Suppressor macrophage treated with lipopolysaccharide for 1 hour (primary cell): ENCODE results near the gene GPLD1.
"Not testable (repeated sequence)": the region's sequence is repeated elsewhere in the genome, so short reads cannot be mapped to it uniquely, and the experiment has no call there.

Source experiments
- DNase-seq, 3 donors: peaks; one replicate each; pipeline ENCODE4 v3.0.0-alpha.2; 2020 to 2022

GPLD1 gene

GRCh38 chr6:24489470-24489869 is at the start of gene GPLD1:
GPLD1 (minus strand) TSS chr6:24489578; CDS start chr6:24489511, 67 bp downstream.
- no peak for DNase-seq

DNA sequence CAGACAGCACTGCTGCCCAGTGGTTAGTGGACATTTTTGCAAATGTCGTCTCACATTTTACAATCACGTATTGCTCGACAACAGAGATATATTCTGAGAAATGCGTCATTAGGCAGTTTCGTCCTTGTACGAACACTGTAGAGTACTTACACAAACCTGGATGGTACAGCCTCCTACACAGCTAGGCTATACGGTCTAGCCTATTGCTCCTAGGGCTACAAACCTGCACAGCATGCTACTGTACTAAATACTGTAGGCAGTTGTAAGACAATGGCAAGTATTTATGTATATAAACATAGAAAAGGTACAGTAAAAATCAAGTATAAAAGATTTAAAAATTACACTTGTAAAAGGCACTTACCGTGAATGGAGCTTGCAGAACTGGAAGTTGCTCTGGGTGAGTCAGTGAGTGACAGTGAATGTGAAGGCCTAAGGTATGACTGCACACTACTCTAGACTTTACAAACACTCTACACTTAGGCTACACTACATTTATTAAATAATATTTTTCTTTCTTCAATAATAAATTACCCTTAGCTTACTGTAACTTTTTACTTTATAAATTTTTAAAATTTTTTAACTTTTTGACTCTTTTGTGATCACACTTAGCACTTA is 48.5 kb upstream of the GPLD1 start:
- no peak for DNase-seq

- DNase-seq, result no peak
Measured at GRCh38 chr6:24537082-24537699, 47.8 kb upstream of the GPLD1 start.

DNA sequence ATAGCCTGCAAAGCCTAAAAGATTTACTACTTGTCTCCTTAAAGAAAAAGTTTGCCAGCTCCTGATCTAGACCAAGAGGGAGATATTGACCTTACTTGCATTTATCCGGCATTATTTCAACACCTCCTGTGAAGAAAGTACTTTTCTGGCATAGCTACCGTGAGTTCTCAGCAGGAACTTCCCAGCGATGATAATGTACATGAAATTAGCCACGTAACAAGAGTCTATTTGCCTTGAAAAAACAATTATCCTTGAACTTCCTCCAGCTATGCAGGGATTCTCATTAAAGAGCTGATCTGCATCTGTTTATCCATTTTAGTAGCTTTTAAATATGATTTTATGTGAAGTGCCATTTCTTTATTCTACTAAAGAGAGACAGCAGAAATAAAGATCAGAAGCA is 47.1 kb upstream of the GPLD1 start:
- DNase-seq, result no peak

DNA sequence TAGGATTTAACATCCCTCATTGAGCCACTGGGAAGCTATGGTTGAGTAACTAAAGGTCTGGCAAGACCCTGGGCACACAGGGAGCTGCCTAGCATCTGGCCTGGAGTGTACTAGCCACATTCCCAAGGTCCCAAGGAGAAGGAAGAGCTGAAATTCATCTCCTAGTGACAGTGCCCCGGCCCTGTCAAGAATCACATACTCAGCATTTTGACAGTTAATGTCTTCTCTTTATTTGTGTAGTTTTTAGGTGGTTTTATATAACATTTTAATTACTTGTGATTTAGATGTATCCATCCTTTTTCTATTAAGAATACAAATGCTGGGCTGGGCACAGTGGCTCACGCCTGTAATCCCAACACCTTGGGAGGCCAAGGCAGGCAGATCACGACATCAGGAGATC is 45.8 kb upstream of the GPLD1 start:
- no peak for DNase-seq

GRCh38 chr6:24534329-24534728 is 45.0 kb upstream of the GPLD1 start:
- no peak for DNase-seq

DNA sequence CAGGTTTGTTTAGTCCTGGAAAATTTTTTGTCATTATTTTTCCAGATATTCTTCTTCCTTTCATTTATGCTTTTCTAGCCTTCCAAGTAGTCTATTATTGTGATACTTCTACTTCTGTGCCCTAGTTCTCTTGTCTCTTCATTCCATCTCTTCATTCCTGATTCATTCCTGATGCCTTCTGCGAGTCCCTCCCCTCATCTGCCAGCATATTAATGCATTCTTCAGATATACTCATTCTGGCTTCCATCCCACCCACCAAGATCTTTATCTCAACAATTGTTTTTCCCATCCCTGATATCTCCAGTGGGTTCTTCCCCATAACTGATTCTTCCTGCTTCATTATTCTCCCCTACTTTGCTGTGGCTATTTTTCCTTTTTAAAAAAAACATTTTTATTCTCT is 40.6 kb upstream of the GPLD1 start:
- no peak for DNase-seq

GRCh38 chr6:24524805-24525204 is 35.4 kb upstream of the GPLD1 start:
- DNase-seq, result peak; percentile 36 to 57 (median 47)

GRCh38 chr6:24524329-24524728 is 35.0 kb upstream of the GPLD1 start:
- no peak for DNase-seq

GRCh38 chr6:24522228-24523176 is 33.1 kb upstream of the GPLD1 start:
- DNase-seq, result peak in 2 of 3 donors; percentile 4 to 9

DNA sequence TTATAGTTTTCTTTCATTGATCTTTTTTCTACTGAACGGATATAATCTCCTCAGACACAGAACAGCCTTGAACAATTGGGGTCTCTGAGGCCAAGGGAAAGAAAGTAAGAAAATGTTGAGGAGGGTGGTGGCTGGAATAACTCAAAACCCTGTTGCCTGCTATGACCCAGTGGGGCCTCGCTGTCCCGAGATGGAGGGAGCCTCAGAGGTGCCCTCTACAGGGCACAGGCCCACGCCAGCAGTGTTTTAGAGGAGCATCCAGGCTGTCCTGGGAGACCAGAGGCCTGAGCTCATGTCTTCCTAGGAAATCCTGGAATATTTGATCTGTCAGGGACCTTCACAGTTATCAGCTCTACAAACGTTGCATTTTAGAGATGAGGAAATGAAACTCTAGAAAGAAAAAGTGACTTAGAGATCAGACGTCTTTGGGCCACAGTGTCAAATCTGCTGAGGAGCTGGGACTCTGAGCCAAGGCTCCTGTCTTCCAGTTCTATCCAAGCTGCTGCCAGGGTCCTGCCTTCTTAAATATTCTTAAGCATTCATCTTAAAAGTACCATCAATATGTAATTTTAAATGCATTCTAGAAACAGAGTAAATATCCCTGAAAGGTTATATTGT is 31.7 kb upstream of the GPLD1 start:
- DNase-seq, result peak; percentile 49 to 69 (median 58)

GRCh38 chr6:24517659-24518543 is 28.5 kb upstream of the GPLD1 start:
- peak; percentile 20 to 54 (median 42) for DNase-seq

GRCh38 chr6:24513602-24514001 is 24.2 kb upstream of the GPLD1 start:
- no peak for DNase-seq

DNA sequence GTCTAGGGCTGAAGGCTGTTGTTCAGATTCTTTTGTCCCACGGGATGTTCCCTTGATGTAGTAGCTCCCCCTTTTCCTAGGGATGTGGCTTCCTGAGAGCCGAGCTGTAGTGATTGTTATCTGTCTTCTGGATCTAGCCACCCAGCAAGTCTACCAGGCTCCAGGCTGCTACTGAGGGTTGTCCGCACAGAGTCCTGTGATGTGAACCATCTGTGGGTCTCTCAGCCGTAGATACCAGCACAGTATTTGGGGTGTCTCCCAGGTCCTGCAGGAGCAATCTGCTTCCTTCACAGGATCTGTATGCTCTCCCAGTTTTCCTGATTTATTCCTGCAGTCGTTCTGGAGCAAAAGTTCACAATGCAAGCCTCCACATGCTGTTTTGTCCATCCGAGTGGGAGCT is 22.6 kb upstream of the GPLD1 start:
- DNase-seq, result not testable (repeated sequence)

- DNase-seq, result no peak
Measured at GRCh38 chr6:24506814-24507520, 17.6 kb upstream of the GPLD1 start.

DNA sequence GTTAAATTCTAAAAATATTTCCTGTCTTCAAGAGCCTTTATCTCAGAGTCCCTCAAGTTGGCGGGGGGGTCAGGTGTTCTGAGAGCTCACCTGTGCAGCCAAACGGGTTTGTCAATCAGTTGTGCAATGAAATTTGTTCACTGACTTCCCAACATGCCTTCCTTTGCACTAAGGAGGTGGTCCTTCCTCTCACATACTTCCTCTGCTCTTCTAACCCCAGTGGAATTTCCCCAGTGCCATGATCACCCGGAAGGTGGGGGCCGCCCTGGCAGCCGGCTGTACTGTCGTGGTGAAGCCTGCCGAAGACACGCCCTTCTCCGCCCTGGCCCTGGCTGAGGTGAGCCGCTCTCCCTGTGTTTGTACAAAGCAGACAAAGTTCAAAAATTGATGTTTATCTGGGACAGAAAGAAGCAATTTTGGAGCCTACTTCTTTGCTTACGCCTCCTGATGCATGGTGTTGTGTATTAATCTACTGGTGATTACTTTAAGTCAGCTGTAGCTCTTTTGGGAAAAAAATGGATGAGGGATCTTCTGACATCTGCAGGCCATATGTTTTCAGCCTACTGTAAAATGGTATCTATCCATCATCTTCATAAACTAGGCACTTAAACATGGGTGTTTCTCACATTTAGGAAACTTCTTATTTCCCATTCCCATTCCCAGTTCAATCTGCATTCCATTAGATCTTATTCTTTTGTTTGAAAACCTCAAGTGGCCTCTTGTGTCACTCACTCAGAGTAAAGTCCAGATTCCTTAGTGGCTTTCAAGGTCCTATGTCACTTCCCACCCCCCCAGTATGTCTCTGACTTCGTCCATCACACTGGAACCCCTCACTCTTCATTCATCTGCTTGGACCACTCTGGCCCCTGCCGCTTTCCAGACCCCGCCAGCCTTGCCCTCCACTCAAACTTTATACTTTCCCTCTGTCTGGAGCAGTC is 15.5 kb upstream of the GPLD1 start:
- no peak for DNase-seq

DNA sequence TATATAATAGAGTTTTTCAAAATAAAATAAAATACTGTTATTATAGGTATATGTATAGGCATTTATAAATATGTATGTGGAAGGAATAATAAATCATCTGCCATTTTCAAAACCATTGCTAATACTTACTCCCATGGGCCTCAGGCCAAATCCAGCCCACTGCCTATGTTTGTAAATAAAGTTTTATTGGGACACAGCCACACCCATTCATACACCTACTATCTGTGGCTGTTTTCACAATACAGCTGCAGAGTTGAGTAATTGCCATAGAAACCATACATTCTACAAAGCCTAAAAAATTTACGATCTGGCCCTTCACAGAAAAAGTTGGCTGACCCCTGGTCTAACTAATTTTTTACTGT is 14.9 kb upstream of the GPLD1 start:
- no peak for DNase-seq

DNA sequence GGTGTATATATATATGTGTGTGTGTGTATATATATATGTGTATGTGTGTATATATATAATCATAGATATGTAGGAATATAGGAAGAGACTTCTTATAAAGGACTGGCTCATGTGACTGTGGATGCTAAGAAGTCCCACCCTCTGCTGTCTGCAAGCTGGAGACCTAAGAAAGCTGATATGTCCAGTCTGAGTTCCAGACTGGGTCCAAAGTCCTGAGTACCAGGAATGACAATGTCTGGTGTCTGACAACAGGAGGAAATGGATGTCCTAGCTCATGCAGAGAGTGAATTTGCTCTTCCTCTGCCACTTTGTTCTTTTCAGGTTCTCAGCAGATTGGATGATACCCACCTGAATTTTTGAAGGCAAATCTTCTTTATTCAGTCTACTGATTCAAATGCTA is 12.5 kb upstream of the GPLD1 start:
- DNase-seq, result no peak

GRCh38 chr6:24501374-24501773 is 12.0 kb upstream of the GPLD1 start:
- DNase-seq, result no peak

GRCh38 chr6:24500683-24501082 is 11.3 kb upstream of the GPLD1 start:
- no peak for DNase-seq
